Esophagus mucosa (tissue), 1 donor: Measurements from ENCODE around the gene RECQL5. TPM values are rescaled to one million over a fixed set of nuclear protein-coding genes. Genes with fewer than 3 reads are reported as not detected.

Experiments used
- ATAC-seq: fragments of 200-7000 bp; cut with Tn5 transposase; one replicate; pipeline ENCODE4 v1.9.1; 2020
- total RNA-seq: library from RNA; stranded (reverse); gene quantifications from one replicate; pipeline ENCODE4 v1.2.4, GENCODE V29; 2023
- donor health status: DM: yes; HTN: yes; CAD: no.

The RECQL5 gene
- total RNA-seq: 36.6 TPM

DNA sequence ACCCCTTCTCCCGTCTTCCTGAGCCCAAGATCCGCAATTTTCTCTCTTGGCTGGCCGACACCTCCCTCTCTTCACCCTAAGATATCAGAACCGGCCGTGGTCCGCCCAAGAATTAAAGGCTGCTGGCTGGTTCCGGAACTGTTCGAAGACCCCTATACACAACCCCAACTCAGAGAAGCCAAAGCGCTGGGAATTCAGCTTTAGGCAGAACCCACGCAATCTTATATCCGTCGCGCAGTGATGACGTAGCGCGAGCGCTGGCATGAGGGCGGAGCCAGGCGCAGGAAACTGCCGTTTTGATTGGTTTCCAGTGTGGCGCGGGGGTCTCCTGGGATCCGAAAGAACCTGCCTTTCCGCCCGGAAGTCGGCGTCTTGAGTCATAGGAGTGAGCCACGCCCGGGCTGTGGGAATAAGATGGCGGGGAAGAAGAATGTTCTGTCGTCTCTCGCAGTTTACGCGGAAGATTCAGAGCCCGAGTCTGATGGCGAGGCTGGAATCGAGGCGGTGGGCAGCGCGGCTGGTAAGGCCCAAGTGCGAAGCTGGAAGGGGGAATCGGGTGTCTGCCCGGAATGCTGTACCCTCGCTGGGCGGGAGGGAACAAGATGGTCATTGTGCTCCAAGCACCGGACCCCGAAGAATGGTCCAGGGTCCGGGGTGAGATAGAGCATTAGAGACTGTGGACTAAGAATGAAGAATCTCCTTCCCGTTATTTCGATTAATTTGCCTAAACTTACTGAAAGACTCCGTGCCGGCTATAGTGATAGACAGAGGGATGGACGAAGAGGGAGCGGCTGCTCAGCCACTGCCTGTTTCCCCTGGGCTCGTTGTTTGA lies at the start of gene RECQL5, which contains the start of gene SAP30BP:
Gene RECQL5 (minus strand): TSS at position 196 of the 832 bp plus-strand sequence. CDS start 597 bp downstream, outside the sequence.
Gene SAP30BP (plus strand): TSS at position 380 of the 832 bp plus-strand sequence. CDS start 35 bp downstream, at position 415.
- ATAC-seq: peak; percentile 99

DNA sequence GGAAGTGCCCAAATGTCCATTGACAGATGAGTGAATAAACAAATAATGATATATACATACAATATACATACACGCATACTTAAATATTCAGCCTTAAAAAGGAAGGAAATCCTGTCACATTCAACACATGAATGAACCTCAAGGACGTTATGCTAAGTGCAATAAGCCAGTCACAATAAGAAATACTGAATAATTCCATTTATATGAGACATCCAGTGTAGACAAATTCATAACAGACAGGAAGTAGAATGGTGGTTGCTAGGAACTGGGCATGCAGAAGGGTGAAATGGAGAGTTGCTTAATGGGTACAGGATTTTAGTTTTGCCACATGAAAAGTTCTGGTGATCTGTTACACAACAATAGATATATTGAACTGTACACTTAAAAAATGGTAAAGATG lies 45.5 kb upstream of the RECQL5 start:
- ATAC-seq: no peak

DNA sequence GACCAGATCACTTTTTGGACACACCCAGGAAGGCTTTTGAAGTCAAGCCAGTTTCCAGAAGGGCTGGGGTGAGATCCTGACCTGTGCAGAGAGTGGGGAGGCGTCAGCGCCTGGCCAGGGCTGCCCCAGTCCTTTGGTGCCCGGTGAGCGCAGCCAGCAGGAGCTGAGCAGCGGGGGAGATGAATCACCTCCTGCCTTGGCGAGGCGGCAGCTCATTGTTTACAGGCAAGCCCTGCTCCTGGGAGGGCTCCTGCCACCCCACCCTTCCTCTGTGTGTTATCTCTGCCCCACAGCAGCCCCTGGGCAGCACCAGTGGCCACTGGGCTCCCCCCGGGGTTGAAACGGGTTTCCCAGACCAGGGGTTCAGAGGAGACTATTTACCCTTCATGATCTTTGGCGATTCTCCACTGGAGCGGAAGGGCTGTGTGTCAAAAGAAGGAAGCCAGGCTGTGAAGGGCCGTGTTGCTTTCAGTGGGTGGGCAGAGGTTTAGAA lies 40.2 kb upstream of the RECQL5 start:
- peak; percentile 85 for ATAC-seq

DNA sequence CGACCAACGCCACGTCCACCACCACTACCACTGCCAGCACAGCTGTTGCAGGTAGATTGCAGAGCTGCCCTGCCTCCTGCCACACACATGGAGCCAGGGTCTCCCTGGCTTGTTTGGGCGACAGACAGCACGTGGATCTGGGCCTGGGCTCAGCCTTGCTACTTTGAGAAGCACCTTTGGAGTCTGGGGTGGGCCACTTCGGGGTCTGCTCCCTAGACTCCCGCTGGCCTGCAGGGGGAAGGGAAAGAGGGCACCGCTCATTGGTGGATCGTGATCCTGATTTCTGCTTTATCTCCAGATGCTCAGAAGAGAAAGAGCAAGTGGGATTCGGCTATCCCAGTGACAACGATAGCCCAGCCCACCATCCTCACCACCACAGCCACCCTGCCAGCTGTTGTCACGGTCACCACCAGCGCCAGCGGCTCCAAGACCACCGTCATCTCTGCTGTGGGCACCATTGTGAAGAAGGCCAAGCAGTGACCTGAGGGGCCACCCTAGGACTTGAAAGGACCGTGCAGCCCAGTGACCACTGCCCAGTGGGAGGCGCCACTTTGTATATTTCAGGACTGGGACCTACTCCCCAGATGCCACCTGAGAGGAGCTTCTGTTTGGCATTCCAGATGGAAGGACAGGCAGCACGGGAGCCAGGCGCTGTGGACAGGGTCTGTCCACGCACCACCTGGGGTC lies 39.2 kb upstream of the RECQL5 start:
- ATAC-seq: no peak

DNA sequence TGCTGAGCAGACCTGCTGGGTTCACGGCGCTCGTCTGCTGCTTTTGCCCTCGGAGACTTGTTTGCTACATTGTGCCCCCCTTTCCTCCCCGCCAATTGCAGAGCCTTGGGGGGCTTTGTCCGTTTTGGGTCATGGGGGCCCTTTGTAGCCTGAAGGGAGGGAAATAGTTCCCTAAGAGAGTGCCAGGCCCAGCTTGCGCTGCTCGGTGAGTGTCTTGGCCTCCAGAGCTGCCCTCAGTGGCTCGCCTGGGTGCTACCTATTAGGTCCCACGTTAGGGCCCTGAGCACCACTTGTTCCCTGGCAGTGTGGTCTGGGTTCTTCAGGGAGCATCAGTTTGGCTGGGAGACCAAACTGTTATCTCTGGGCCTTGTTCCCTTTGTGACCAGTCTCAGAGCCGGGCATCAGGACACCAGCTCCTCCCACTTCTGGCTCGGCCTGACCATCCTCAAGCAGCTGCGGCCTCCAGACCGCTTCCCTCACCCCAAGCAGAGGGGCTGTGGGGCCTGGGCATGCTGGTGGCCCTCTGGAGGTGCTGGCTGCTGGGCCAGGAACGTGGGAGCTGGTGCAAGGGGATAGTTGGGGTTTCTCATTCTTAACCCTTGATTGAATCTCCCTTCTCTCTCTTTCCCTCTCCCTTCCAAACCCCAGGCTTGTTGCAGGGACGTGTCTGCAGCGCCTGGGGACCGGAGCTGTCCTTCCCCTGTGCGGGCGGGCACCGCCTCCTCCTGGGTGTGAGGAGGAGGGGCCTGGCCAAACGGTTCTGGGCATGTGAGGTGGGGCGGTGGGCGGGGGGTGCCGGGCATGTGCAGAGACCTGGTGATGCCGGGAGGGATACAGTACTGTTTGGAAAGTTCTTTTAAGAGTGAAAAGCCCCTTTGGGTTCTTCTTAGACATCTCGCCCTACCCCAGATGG lies 38.3 kb upstream of the RECQL5 start:
- ATAC-seq: no peak

DNA sequence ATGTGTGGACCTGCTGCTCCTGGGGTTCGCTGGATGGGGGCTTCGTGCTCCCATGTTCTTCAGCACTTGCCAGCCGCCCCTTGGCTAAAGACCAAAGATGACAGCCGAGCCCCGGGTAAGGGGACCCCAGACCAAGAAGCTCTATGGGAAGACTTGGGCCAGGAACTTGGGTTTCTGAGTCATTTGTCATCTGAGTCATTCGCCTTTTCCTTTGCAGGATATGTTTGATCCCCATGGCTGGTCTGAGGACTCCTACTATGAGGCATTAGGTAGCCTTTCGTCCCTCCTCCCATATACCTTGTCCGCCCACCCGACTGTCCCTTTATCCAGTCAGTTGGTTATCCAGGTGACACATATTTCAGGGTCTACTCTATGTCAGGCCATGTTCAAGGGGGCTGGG lies 36.6 kb upstream of the RECQL5 start:
- ATAC-seq: no peak

DNA sequence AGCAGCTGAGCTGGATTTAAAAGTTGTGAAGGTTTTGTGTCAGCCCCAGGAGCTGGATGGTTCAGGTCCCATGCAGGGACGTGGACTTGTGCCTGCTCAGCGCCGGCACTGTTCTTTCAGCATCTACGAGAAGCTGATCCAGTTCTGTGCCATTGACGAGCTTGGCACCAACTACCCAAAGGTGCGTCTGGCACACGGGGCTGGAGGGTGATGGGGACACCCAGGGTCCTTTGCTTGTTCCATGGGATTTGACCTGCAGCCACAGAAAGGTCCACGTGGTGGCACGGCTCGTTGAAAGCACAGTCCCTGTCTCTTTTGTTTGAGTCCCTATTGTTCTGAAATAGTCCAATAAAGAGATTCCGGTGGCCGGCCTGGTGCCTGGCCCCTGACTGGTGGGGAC lies 36.2 kb upstream of the RECQL5 start:
- ATAC-seq: no peak

DNA sequence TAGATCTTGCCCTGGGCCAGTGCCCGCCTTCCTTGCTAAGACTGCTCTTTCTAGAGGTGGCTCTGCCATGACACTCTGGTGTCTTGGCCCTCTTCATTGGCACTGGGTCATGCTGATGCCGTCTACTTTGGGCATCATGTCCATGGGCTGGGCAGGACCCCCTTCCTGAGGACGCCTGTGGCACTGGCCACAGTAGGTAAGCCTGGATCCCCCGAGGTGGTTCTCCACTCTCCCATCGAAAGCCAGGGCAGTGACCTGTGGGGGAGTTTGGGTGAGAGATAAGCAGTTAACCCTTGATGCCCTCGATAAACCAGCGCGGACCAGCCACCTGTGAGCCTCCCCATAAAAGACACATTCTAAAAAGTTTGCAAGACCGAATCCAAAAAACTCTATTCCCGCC lies 34.3 kb upstream of the RECQL5 start:
- no peak for ATAC-seq

DNA sequence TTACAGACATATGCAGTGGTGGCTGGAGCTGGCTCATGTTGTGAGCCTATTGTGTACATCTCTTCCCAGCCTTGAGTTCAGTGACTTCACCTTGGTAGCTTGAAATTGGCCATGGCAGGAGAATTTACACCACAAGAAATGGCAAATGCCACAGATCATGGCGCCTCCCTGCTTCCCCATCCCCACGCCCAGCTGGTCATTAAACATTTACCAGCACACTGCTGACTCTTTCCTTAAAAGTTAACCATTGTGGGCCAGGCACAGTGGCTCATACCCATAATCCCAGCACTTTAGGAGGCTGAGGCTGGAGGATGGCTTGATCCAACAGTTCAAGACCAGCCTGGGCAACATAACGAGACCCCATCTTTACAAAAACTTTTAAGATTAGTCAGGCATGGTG lies 31.7 kb upstream of the RECQL5 start:
- ATAC-seq: no peak

DNA sequence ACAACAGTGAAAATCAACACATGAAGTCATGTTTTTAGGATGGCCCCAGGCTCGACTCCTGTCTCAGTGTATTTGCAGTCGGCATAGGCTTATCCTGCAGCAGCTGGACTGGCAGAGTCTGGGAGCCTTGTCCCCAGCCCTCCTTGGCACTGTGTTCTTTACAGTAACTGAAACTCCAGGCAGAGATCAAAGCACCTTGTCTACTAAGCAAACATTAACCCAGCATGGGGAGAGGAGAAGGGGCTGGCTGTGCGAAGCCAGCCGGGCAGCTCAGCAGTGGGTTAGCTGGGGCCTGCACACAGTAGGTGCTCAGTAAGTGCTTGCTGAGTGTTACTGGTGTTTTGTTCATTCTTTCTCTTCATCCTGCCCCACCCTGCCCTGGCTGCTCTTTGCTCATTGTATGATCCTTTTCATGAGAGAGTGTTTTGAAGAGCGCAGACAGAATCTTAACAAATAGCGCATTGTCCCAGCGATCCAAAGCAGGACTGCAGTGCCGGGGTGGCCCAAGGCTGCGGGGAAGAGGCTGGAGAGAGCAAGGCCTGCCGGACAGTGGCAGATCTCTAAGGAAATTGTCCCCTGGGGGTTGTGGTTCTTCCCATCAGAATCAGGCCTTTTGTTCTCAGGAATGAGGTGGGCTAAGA lies 30.8 kb upstream of the RECQL5 start:
- no peak for ATAC-seq

DNA sequence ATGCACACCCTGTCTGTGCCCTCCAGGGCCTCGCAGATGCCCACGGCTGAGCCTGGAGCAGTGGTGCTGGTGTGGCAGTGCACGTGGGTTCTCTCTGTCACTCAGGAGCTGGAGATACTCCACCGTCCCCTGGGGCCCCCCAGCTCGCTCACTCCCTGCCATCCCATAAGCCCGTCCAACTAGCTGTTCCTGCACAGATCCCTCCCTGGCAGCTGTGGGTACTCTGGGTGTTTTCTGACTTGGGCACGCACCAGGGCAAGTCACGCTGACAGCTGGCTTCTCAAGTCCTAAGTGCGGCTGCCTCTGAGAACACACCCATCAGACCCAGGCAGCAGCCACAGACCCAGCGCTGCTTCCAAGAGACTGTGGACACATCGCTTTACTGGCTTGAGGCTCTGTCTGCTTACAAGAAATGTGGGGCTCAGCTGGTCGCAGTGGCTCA lies 28.9 kb upstream of the RECQL5 start:
- peak; percentile 40 for ATAC-seq

DNA sequence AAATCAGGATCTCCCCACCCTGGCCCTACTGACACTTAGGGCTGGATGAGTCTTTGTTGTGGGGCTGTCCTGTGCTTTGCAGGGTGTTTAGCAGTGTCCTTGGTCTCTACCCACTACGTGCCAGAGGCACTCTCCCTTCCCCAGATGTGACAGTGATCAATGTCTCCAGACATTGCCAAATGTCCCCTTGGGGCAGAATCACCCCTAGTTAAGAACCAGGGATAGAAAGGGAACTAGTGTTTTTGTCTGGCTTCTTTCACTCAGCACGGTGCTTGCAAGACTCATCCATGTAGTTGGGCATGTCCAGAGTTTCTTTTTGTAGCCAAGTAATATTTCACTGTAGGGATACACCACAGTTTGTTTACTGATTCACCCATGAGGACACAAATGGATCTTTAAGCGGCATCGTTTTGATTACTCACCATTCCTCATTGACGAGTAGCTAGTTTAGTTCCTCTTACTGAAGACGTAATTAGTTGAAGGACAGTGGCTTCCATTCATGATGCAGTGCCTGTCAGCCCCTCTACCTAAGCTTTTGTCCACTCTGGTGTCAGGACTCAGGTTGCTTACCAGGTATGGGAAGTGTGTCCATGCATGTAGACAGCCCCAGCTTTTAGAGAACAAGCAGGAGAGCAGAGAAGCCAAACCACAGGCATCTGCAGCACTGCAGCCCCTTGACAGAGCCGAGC lies 28.3 kb upstream of the RECQL5 start:
- ATAC-seq: peak; percentile 6

DNA sequence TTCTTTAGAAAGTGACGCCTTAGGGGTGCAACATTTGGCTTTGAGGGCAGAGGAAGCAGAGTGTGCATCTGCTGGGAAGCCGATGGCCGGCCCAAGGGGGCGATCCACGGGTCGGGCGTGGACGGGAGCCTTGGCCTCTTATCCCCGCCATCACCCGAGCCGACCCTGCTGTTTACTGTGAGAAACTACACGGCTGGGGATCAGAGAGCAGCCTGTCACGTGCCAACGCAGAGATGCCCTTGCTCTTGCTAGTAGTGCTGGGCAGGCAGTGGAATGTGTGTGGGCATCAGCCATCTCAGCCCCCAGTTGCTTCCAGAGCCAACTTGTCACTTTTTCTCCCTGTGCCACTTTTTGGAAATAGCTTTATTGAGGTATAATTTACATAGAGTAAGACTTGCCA lies 27.6 kb upstream of the RECQL5 start:
- no peak for ATAC-seq

DNA sequence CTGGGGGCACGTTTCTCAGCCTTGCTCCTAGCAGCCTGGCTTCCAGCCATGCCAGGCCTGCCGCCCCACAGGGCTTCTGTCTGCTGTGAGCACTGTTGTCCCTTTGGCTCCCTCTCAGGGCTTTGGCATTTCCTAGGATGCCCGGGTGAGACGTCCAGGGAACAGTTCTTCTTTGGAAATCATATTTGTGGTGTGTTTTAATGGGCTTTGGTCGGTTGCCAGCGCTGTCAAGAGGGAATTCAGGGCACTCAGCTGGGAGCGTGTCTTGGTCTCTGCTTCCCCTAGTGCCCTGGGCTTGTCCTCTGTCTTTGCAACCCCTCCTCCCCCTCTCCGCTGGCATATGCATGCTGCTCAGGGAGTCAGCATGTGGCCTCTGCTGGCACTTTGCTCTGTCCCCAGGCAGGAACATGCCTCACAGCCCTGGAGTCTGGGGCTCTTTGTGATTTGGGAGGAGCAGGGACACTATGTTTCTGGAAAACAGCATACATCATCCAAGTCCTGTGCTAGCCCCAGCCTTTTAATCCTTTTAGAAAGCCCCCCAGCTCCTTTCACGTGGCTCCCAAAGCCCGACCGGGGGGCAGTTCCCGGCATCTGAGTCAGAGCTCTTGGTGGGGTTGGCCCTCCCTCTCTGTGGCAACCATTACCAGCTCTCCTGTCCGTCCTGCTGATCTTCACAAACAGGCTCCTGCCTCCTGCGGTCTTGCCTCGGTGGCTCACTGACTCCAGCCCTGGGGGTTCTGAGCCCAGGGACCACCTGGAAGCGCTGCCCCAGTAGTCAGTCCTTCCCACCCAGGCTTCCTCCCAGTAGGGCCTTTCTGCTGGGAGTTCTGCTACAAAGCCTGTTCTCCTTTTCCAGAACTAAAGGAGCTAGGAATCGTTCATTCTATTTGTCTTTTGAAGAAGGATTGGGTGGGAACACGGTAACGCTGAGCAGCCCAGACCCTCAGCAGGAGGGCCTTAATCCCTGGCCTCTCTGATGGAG lies 26.8 kb upstream of the RECQL5 start:
- no peak for ATAC-seq

DNA sequence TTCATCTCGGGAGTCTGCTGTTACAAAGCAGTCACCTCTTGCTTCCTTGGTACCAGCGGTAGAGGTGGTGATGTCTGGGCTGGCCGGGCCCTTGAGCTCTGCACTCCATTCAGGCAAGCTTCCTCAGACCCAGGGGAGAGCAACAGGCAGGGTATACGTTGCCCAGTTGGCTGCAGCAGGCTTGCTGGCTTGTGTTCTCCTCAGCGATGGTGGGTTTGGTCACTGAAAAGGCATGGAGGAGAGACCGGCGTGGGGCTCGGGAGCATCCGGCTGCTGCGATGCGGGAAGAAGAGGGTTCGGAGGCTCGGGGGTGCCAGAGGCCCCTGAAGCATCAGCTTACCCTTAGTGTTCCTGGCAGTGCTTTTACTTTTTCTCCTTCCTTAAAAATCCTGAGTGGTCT lies 26.0 kb upstream of the RECQL5 start:
- ATAC-seq: no peak

DNA sequence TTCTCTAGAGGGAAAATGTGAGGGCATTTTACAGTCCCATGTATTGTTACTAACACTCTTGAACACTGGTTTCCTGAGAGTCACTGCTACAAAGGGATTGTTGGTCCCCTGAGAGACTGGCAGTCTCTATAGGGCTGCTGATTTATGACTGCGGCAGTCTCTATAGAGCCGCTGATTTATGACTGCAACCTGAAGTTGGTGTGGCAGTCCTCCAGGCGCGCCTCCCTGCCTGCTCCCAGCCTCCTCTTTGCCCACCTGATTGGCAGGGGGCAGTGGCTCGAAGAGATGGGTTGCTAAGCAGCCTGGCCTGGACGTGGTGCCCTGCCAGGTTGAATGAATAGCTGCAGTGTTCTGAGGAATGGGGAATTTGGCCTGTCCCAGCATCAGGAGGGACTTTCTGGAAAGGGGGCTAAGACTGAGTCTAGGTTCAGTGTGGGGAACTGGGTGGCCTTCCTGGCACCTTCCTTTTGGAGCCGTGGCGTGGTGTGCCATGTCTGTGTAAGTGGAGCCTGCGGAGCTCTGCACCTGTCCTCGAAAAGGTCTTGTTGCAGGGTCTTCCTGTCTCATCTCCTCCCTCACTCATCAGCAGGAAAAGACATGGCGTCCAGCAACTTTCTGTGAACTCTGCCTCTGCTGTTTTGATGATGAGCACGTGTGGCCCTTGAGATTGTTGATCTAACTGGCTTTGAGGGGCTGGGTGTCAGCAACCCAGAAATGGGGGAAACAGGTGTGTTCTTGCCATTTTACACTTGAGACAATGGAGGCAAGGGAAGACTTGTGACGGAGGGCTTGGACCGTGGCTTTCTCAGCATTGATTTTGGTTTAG lies 25.1 kb upstream of the RECQL5 start:
- ATAC-seq: no peak

DNA sequence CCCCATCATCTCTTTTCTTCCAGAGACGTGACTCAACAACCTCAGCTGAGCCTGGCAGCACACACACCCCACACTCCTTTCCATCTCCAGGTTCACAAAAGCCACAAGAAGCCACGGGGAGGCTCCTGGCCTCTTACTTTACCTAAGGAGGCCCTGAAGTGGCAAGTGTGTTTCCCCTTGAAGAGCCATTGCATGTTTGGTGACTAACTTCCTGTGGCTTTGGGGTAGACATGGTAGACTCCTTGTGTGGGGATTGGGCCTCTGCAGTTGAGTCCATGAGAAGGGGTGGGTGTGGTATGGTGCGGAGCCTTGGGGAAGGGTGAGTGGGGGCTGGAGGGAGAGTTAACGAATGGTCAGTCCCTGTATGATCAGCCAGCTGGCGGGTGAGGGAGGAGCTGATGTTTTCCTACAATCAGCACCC lies 24.4 kb upstream of the RECQL5 start:
- no peak for ATAC-seq

DNA sequence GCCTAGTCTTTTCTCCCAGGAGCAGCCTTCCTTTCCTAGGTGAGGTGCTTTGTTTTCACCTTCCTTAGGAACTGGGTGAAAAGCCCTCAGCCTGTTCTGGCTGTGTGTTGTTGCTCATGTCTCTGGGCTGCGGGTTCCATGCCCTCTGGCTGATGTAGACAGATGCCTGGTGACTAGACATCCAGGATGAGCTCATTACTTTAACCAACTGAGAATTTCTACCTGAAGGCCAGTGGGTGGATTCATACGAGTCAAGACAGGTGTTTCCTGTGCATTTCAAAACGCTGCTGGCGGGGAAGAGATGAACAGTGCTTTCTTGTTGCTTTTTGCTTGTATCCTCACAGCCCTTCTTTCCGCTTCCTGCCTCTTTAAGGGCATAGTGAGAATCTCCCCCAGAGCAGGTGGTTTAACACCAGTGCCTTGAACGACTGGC lies 22.5 kb upstream of the RECQL5 start:
- peak; percentile 78 for ATAC-seq

DNA sequence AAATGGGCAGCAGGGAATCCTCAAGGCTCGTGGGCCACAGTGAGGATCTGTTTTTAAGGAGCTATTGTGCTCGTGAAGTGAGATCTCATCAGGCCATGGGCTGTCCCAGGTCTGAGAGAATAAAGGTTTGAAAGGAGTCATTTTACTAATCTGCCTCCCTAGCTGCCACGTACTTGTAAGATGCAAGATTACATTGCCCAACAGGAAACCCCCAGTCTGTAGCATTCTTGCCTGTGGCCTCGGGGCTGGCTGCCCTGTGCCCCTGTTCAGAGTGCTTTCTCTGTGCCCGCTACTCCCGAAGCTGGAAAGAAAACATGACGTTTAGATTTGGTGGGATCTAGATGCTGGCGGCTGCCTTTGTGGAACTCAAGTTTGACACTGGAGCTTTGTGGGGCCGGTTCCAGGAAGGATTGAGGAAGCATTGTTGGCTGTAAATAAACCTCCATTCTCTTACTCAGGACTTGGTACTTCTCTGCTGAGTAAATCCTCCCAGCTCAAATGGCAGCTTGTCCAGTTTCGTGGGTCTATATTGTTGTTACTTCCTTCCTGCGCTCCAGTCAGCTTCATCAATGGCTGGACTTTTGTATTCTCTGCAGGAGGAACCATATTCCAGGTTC lies 21.4 kb upstream of the RECQL5 start:
- ATAC-seq: peak; percentile 2
